GM18951 (cell line): Measurements from ENCODE around the gene TMEM271.

Experiments used
- POLR2A ChIP-seq: IDR thresholded peaks from 4 replicates; pipeline ENCODE4 v1.6.1; 2011; ENCODE audit warnings: mild to moderate bottlenecking; ENCODE audit not compliant: insufficient read length, insufficient read depth; ENCODE audit errors: extremely low read depth
- in situ Hi-C: fragments of 300-500 bp; cut with MboI; formaldehyde crosslinking; loops from one replicate; pipeline ENCODE4 v1.12.0; 2022; ENCODE audit warnings: low sequenced_read_pairs, mixed read lengths, inconsistent platforms; ENCODE audit not compliant: unreplicated experiment

Gene TMEM271

DNA sequence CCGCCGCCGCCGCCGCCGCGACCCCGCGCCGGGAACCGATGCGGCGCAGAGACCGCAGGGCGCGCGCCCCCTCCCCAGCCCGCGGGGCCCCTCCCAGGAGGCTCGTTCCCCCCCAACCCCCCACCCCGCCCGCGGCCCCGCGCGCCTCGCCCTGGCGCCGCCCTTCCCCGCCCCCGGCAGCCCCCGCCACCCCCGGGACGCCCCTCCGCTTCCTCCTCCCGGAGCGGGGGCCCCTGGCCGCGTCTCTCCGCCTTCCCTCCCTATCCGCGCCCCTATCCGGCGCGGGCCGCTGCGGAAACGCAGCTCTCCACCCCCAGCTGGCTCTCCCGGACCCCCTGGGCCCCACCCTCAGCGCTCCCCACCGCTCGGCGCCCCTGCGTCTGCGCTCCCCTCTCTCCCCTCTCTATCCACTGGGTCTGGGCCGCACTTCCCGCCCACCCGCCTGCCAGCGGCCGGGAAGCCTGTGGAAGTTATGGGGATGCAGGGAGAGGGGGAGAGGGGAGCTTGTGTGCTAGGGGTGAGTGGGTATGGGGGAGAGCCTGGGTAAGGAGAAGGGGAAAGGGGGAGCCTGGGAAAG is at the start of gene TMEM271:
TMEM271 (minus strand) TSS at position 51 of the 577 bp plus-strand sequence. CDS start 233 bp downstream, outside the sequence.
- no peak for TF ChIP-seq POLR2A
- in situ Hi-C loops: no loop called here

DNA sequence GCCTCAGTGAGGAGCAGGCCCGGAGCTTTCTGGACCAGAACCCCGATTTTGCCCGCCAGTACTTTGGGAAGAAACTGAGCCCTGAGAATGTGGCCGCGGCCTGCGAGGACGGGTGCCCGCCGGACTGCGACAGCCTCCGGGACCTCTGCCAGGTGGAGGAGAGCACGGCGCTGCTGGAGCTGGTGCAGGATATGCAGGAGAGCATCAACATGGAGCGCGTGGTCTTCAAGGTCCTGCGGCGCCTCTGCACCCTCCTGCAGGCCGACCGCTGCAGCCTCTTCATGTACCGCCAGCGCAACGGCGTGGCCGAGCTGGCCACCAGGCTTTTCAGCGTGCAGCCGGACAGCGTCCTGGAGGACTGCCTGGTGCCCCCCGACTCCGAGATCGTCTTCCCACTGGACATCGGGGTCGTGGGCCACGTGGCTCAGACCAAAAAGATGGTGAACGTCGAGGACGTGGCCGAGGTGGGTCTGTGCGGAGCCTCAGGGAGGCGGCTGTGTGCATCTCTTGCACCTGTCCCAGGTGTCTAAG is 49.6 kb upstream of the TMEM271 start:
- no peak for TF ChIP-seq POLR2A
- in situ Hi-C loops: no loop called here

GRCh38 chr4:624705-625590 is 48.9 kb upstream of the TMEM271 start, which contains the start of gene PDE6B:
TSS of gene PDE6B (plus strand) at chr4:625573. CDS start at chr4:625627, 54 bp downstream.
- TF ChIP-seq POLR2A: no peak
- in situ Hi-C loops: no loop called here

- in situ Hi-C loops: no loop called here
- no peak for TF ChIP-seq POLR2A
These were observed 47.9 kb upstream of the TMEM271 start for GRCh38 chr4:623914-624566.

- TF ChIP-seq POLR2A: no peak
- in situ Hi-C loops: no loop called here
These were observed 47.2 kb upstream of the TMEM271 start for GRCh38 chr4:622996-623913.

DNA sequence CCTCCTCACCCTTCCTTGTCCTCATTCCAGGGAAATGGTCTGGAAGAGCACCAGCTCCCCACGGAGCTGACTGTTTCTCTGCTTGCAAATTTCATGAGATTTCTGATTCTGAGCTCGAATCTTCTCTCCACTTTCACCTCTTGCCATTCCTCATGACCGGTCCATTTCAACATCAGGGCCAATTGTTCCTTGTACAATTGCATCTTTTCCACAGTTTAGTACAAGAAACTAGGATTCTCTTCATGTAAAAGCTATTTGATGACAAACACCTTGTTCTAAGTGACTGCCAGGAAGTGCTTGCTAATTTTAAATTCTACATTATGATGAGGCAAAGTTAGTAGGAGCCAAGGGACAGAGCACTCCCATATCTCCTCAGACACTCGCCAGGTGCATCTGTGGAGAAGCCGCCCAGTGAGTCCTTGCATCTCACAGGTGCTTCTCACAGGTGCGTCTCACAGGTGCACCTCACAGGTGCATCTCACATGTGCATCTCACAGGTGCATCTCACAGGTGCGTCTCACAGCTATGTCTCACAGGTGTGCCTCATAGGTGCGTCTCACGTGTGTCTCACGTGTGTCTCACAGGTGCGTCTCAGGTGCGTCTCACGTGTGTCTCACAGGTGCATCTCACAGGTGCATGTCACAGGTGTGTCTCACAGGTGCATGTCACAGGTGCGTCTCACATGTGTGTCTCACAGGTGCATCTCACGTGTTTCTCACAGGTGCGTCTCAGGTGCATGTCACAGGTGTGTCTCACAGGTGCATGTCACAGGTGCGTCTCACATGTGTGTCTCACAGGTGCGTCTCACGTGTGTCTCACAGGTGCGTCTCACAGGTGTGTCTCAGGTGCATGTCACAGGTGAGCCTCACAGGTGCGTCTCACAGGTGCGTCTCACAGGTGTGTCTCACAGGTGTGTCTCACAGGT is 46.2 kb upstream of the TMEM271 start:
- in situ Hi-C loops: no loop called here
- TF ChIP-seq POLR2A: no peak

DNA sequence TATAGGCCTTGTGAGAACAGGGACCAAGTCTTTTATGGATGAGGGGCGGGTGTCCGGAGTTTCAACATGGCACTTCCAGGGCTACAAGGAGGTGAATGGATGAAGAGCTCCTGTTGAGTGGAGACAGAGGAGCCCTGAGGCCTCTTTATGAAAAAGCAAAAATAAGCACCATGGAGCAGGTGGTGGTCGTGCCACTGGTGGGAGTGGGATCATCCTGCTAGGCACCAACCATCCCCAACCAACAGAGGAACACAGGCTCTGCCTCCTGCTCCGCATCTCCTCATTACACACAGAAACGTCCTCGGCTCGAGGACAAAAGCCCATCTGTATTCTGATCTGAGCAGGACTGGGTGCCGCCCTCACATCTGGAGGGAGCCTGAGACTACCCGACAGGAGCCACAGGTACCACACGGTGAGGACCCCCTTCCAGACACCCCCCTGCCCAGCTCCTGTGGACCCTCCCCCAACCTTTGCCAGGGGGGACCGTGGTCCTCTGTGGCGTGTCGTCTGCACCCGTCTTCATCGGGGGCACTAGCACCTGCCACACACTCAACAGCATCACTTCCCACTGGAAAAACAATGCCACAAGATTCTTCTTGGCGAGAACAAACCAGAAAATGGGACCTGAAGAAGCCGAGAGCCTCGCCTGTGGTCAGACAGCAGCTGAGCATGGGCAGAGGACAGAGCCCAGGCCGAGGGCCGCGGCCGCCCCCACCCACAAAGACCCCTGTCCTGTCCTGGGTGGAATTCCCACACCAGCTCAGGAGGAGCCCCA is 45.4 kb upstream of the TMEM271 start:
- in situ Hi-C loops: no loop called here
- TF ChIP-seq POLR2A: no peak

GRCh38 chr4:620851-621261 is 44.8 kb upstream of the TMEM271 start:
- in situ Hi-C loops: no loop called here
- no peak for TF ChIP-seq POLR2A

- in situ Hi-C loops: no loop called here
- no peak for TF ChIP-seq POLR2A
These were observed 44.1 kb upstream of the TMEM271 start for GRCh38 chr4:620201-620600.

- in situ Hi-C loops: loop anchor here (10.0 kb wide), 1 partner anchor 233 kb away; no protein-coding TSS in a partner anchor
- TF ChIP-seq POLR2A: no peak
These were observed 41.8 kb upstream of the TMEM271 start for GRCh38 chr4:617644-618641.
